ENCODE data around the gene ELL2. TPM values are rescaled to one million over a fixed set of nuclear protein-coding genes. Genes with fewer than 3 reads are reported as not detected.
"Not testable (repeated sequence)": the region's sequence is repeated elsewhere in the genome, so short reads cannot be mapped to it uniquely, and the experiment has no call there.

The ELL2 gene
- total RNA-seq, 6 experiments from 2014 or later: 74.3 to 96.4 (median 84.5) TPM

DNA sequence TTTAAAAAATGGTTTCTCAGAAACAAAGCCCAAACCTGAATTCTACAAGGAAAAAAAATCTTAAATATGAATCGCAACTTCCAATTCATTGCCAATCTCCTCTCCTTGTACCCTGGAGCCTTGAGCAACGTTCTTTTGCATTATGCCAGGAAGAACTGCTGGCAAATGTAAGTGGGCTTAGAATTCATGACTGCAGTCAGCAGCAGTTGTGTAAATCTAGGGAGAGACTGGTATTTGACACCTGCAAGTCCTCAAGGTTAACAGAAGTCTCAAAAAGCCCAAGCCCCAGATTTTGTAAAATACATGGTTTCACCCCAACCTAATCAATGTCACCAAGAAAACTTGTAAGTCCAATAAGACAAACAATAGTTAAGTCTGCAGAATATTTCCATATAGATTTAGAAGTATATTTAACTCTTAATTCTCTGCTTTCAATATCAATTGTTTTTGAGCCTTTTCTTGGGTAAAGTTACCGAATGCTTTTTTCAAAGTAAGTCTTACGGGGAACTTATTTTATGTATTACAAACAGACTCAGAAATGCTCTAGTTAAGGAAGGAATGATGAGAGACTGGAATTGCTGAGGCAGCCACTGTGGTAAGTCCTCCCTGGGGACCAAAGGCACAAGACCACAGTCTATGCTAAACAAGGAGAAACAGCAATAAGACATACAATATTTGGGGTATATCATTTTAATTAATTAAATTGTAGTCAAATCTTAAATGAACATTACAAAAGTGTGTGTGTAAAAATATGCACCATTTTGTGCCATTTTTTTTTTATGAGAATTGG is 31.3 kb downstream of the ELL2 start:
- WGBS (ENCODE audit: insufficient coverage, low coverage, low lambda C conversion rate, missing lambda C conversion rate): 71% methylated on average over 4 of the region's 4 CpGs
- peaks cover 0 to 5% (median 0%) of the 10 kb centered on the region in 4 donors for H3K36me3 ChIP-seq
- no peak overlapping the region for H3K27ac ChIP-seq
- no peak overlapping the region for H3K4me3 ChIP-seq
- no peaks in the 10 kb centered on the region for H3K27me3 ChIP-seq
- intact Hi-C loops (cut with DNase I): no loop called here
- DNase-seq (no peak), ATAC-seq (peak in 1 of 4 donors; percentile 5)
- H3K9me3 ChIP-seq: no peaks in the 10 kb centered on the region
- peaks cover 0 to 32% (median 12%) of the 10 kb centered on the region in 4 donors for H3K4me1 ChIP-seq
- TF ChIP-seq, protein P1, sequence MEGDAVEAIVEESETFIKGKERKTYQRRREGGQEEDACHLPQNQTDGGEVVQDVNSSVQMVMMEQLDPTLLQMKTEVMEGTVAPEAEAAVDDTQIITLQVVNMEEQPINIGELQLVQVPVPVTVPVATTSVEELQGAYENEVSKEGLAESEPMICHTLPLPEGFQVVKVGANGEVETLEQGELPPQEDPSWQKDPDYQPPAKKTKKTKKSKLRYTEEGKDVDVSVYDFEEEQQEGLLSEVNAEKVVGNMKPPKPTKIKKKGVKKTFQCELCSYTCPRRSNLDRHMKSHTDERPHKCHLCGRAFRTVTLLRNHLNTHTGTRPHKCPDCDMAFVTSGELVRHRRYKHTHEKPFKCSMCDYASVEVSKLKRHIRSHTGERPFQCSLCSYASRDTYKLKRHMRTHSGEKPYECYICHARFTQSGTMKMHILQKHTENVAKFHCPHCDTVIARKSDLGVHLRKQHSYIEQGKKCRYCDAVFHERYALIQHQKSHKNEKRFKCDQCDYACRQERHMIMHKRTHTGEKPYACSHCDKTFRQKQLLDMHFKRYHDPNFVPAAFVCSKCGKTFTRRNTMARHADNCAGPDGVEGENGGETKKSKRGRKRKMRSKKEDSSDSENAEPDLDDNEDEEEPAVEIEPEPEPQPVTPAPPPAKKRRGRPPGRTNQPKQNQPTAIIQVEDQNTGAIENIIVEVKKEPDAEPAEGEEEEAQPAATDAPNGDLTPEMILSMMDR (IDR thresholded peaks at IDR 0.05): no peak

DNA sequence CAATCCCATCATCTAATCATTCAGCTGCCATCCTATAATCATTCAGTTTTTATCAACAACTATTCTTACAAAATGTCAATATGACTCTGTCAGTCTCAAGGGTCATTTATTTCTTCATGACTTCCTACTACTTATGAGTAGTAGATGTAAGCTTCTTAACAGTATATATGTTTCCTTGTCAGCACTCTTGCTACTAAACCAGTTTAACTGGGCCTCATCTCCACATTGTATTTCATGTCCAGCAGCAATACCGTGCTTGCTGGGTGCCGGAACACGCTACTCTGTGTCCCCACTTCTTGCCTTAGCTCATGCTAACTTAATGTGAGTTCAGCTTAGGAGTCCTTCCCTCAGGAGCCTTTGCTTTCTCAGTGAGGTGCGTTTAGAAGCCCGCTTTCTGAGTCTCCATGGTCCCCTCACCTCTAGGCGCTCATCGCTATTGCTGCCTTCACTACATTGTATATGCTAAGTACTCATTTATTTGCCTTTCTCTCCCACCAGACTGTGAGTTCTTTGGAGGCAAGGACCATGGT is 32.9 kb downstream of the ELL2 start:
- intact Hi-C loops (cut with DNase I): no loop called here
- no peaks in the 10 kb centered on the region for H3K27me3 ChIP-seq
- no peak for TF ChIP-seq POLR2A (IDR thresholded peaks at IDR 0.05)
- TF ChIP-seq, protein P1 (IDR thresholded peaks at IDR 0.05): no peak
- no peak overlapping the region for H3K27ac ChIP-seq
- 91% methylated on average over 6 of the region's 7 CpGs for WGBS (ENCODE audit: insufficient coverage, low coverage, low lambda C conversion rate, missing lambda C conversion rate)
- H3K4me1 ChIP-seq: peaks cover 0 to 47% (median 19%) of the 10 kb centered on the region in 4 donors
- peaks cover 0 to 5% (median 0%) of the 10 kb centered on the region in 4 donors for H3K36me3 ChIP-seq
- no peaks in the 10 kb centered on the region for H3K9me3 ChIP-seq
- no peak for ATAC-seq
- H3K4me3 ChIP-seq: no peak overlapping the region
- no peak for DNase-seq

DNA sequence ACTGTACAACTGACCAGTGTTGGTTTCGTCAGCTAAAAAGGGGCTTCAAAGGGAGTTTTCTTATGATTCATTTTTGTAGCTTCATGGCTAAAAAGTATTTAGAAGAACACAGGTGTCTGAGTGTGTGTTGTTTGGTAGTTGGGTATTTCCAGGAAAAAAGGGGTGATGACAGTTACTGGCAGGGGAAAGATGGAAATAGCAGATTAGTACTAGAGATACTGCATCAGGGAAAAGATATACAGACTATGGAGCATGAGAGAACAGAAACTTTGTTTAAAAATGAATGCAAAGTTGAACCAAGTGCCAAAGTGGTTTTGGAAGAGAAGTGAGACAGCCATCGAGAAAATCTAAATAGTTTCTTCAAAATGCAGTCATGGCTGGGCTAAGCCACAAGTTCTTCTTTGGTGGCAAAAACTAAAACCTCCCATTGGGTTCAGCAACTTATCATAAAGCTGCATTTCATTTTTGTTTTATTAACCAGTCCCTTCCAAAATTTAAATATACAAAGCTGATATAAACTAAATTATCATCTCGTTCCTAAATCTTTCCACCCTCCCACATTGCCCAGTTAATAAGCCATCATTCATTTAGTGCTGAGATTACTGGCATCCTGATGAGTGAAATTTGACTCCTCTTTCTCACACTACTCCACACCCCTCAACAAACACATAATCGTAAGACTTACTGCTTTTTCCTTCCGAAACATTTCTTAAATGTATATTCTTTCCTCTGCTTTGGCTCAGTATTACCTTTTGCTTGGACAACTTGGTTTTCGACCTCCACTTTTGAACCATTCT is 33.5 kb downstream of the ELL2 start:
- DNase-seq: no peak
- H3K36me3 ChIP-seq: peaks cover 0 to 5% (median 0%) of the 10 kb centered on the region in 4 donors
- H3K27ac ChIP-seq: no peak overlapping the region
- H3K4me1 ChIP-seq: peaks cover 0 to 51% (median 22%) of the 10 kb centered on the region in 4 donors
- no peak for ATAC-seq
- H3K9me3 ChIP-seq: no peaks in the 10 kb centered on the region
- H3K27me3 ChIP-seq: no peaks in the 10 kb centered on the region
- H3K4me3 ChIP-seq: no peak overlapping the region
- intact Hi-C loops (cut with DNase I): no loop called here
- WGBS (ENCODE audit: insufficient coverage, low coverage, low lambda C conversion rate, missing lambda C conversion rate): 76% methylated on average over 6 of the region's 6 CpGs
- TF ChIP-seq POLR2A (IDR thresholded peaks at IDR 0.05): no peak
- TF ChIP-seq, protein P1 (IDR thresholded peaks at IDR 0.05): no peak

DNA sequence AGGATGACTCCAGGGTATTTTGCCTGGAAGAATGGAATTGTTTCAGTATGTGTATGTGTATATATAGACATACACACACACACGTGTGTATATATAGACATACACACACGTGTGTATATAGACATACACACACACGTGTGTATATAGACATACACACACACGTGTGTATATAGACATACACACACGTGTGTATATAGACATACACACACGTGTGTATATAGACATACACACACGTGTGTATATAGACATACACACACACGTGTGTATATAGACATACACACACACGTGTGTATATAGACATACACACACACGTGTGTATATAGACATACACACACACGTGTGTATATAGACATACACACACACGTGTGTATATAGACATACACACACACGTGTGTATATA is 34.4 kb downstream of the ELL2 start:
- H3K4me1 ChIP-seq: peaks cover 0 to 46% (median 20%) of the 10 kb centered on the region in 4 donors
- H3K4me3 ChIP-seq; H3K36me3 ChIP-seq; H3K27ac ChIP-seq; H3K27me3 ChIP-seq; ATAC-seq; H3K9me3 ChIP-seq; DNase-seq; intact Hi-C loops (cut with DNase I): not testable (repeated sequence)
- WGBS (ENCODE audit: insufficient coverage, low coverage, low lambda C conversion rate, missing lambda C conversion rate): 85% methylated on average over 13 of the region's 13 CpGs

DNA sequence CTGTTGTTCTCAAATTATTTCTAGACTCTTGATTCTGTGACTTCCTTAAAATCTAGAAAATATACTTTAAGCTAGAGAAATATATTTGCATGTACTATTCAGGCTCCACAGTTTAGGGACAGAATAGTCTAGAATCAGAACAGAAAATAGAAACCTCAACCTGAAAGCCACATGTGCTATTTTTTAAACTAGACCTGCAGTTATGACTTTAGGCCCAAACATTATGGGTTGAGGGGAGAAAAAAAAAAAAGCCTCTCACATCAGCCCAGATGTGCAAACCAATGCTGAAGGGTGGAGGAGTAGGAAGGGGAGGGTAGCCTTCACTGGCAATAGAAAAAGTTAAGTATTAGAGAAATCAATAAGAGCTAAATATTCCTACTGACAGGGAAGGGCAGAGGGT is 35.7 kb downstream of the ELL2 start:
- intact Hi-C loops (cut with DNase I): no loop called here
- Histone ChIP-seq H3K36me3 (no peaks in the 10 kb centered on the region), H3K27ac (peak overlapping the region in 2 of 3 donors; percentile 2 to 17), H3K4me1 (peaks cover 0 to 45% (median 20%) of the 10 kb centered on the region in 4 donors), H3K4me3 (no peak overlapping the region), H3K27me3 (no peaks in the 10 kb centered on the region), H3K9me3 (no peaks in the 10 kb centered on the region)
- ATAC-seq (no peak), DNase-seq (no peak)
- TF ChIP-seq, protein P1 (IDR thresholded peaks at IDR 0.05): no peak
- TF ChIP-seq POLR2A (IDR thresholded peaks at IDR 0.05): no peak
